GM12801 (cell line): Measurements from ENCODE around the gene EXOC3L1.

Experiments used
- CTCF ChIP-seq: IDR thresholded peaks from one replicate; pipeline ENCODE4 v1.5.1; 2011; ENCODE audit warnings: control low read depth; ENCODE audit not compliant: insufficient read length; ENCODE audit errors: extremely low read depth

EXOC3L1 gene

GRCh38 chr16:67148656-67149275, 41.2 kb downstream of the EXOC3L1 start:
- TF ChIP-seq CTCF: no peak

GRCh38 chr16:67148221-67148620, 41.7 kb downstream of the EXOC3L1 start:
- no peak for TF ChIP-seq CTCF

GRCh38 chr16:67147437-67148140, 42.3 kb downstream of the EXOC3L1 start:
- TF ChIP-seq CTCF: no peak

GRCh38 chr16:67146523-67147357, 43.2 kb downstream of the EXOC3L1 start:
- TF ChIP-seq CTCF: no peak

GRCh38 chr16:67145746-67146145, 44.2 kb downstream of the EXOC3L1 start:
- TF ChIP-seq CTCF: no peak

GRCh38 chr16:67144943-67145342, 45.0 kb downstream of the EXOC3L1 start:
- TF ChIP-seq CTCF: no peak

- no peak for TF ChIP-seq CTCF
Measured at GRCh38 chr16:67142342-67142741, 47.6 kb downstream of the EXOC3L1 start.
